Lower leg skin (tissue), 3 donors: ENCODE results near the gene MFSD11.

Source experiments
- CTCF ChIP-seq, 3 donors: fragments of 450-650 bp; IDR thresholded peaks; one replicate each; pipeline ENCODE4 v1.5.1; 2016; ENCODE audit warnings: antibody characterized with exemption in 3 of 3, mild to moderate bottlenecking in 3 of 3, moderate library complexity in 2 of 3
- POLR2A ChIP-seq, 2 donors: fragments of 450-650 bp; IDR thresholded peaks; one replicate each; pipeline ENCODE4 v1.6.1; 2016 to 2017; ENCODE audit warnings: antibody characterized with exemption in 2 of 2, mild to moderate bottlenecking in 1 of 2, moderate library complexity in 1 of 2

- TF ChIP-seq CTCF (IDR thresholded peaks at IDR 0.05) (no peak), POLR2A (IDR thresholded peaks at IDR 0.05) (no peak)
Measured at GRCh38 chr17:76709077-76709950, 28.6 kb upstream of the MFSD11 start.
